ENCODE results near the gene TUBB4B.

DNA sequence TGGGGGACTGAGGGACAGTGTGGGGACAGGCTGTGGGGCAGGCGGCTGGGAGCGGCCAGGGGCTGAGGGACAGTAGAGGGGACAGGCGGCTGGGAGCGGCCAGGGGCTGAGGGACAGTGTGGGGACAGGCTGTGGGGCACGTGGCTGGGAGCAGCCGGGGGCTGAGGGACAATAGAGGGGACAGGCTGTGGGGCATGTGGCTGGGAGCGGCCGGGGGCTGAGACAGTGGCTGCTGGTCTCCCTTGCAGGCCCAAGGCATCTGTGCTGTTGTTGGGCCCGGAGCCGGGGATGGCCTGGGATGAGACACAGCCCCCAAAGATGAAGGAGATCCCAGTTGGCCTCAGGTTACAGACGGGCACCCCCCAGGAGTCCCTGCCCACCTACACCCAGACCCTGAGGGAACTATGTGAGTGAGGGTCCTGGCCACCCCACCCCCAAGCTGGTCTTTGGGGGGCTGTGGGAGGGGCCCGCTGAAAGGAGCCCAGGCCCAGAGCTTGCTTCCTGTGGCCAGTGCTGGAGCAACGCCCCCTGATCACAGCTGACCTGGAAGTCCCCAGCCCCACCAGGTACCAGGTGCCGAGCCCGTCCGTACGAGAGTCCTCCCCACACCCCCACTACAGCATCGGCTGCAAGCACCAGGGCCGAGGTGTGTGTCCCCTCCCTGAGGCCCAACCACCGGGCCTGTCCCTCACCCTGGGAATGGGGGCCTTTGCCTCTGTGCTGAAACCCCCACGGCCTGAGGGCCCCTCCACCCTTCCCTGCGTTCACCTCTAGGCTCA is 10.6 kb downstream of the TUBB4B start:
- no peak for TF ChIP-seq SIN3A (IDR thresholded peaks at IDR 0.05; ENCODE audit: borderline replicate concordance, insufficient read depth, low read length)
- TF ChIP-seq, protein P1, sequence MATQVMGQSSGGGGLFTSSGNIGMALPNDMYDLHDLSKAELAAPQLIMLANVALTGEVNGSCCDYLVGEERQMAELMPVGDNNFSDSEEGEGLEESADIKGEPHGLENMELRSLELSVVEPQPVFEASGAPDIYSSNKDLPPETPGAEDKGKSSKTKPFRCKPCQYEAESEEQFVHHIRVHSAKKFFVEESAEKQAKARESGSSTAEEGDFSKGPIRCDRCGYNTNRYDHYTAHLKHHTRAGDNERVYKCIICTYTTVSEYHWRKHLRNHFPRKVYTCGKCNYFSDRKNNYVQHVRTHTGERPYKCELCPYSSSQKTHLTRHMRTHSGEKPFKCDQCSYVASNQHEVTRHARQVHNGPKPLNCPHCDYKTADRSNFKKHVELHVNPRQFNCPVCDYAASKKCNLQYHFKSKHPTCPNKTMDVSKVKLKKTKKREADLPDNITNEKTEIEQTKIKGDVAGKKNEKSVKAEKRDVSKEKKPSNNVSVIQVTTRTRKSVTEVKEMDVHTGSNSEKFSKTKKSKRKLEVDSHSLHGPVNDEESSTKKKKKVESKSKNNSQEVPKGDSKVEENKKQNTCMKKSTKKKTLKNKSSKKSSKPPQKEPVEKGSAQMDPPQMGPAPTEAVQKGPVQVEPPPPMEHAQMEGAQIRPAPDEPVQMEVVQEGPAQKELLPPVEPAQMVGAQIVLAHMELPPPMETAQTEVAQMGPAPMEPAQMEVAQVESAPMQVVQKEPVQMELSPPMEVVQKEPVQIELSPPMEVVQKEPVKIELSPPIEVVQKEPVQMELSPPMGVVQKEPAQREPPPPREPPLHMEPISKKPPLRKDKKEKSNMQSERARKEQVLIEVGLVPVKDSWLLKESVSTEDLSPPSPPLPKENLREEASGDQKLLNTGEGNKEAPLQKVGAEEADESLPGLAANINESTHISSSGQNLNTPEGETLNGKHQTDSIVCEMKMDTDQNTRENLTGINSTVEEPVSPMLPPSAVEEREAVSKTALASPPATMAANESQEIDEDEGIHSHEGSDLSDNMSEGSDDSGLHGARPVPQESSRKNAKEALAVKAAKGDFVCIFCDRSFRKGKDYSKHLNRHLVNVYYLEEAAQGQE (IDR thresholded peaks at IDR 0.05; ENCODE audit: insufficient read depth in 1 of 2, low read depth in 2 of 2, low read length in 2 of 2): no peak

Data from PFSK-1 (cell line).